ENCODE results near the gene PARD3B. TPM values are rescaled to one million over a fixed set of nuclear protein-coding genes. Genes with fewer than 3 reads are reported as not detected.
A peak's percentile ranks its signal among the peaks of the same experiment; 100 is the strongest.

PARD3B gene
- total RNA-seq, 1 donor from 2014 or later: 18.4 TPM

DNA sequence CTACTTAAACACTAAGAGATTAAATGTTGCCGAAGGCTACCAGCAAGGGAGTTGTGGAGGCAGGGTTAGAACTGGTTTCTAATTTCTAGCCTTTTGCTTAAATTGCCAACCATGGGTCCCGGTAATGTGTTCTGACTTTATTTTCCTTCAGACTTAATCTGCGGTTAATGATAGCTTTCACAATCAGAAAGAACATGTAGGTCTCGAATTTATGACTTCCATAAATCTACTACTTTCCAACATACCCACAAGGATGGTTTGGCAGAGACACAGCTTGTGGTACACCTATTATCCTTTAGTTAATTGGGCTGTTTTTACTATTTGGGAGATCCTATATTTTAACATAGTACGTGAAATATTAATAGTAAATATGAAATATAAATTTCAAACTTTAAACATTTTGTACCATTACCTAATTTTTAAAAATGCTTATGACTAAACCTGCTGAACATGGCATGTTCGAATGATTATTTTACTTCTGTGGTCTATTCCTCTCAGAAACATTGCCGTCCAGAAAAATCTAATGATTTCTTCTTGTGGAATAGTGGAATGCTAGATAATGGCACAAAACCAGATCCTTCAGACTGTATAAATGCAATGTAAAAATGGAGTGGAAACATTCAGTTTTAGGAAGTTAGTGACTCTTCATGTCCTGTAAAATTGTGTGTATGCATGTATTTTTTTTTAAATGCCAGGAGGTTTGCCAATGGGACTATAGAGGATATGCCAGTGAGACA lies 41.3 kb downstream of the PARD3B start:
- Mint-ChIP-seq H3K36me3 (ENCODE audit: low read depth) (peaks cover 33% of the 10 kb centered on the region), H3K4me1 (peaks cover 20% of the 10 kb centered on the region), H3K4me3 (no peak overlapping the region), H3K27me3 (ENCODE audit: low read depth) (no peaks in the 10 kb centered on the region), H3K9me3 (peaks cover 18% of the 10 kb centered on the region), H3K27ac (ENCODE audit: unreplicated experiment) (no peak overlapping the region)
- DNase-seq (ENCODE audit: low read depth, low spot score): no peak
- TF ChIP-seq, protein P1, sequence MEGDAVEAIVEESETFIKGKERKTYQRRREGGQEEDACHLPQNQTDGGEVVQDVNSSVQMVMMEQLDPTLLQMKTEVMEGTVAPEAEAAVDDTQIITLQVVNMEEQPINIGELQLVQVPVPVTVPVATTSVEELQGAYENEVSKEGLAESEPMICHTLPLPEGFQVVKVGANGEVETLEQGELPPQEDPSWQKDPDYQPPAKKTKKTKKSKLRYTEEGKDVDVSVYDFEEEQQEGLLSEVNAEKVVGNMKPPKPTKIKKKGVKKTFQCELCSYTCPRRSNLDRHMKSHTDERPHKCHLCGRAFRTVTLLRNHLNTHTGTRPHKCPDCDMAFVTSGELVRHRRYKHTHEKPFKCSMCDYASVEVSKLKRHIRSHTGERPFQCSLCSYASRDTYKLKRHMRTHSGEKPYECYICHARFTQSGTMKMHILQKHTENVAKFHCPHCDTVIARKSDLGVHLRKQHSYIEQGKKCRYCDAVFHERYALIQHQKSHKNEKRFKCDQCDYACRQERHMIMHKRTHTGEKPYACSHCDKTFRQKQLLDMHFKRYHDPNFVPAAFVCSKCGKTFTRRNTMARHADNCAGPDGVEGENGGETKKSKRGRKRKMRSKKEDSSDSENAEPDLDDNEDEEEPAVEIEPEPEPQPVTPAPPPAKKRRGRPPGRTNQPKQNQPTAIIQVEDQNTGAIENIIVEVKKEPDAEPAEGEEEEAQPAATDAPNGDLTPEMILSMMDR (conservative IDR thresholded peaks at IDR 0.05): no peak

DNA sequence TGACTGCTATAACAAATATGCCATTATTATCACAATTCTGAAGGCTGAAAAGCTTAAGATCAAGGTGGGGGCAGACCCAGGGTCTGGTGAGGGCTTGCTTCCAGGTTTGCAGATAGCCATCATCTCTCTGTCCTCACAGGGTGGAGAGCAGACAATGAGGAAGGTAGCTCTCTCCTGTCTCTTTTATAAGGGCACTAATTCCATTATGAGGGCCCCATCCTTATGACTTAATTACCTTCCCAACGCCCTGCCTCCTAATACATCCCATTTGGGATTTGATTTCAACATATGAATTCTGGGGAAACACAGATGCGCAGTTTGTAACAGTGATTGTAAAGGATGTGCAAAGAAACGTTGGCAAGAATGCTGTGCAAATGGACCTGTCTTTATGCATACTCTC lies 44.8 kb downstream of the PARD3B start:
- DNase-seq (ENCODE audit: low read depth, low spot score): no peak
- TF ChIP-seq, protein P1 (conservative IDR thresholded peaks at IDR 0.05): no peak
- H3K27ac Mint-ChIP-seq (ENCODE audit: unreplicated experiment): peak overlapping the region; percentile 75
- peaks cover 14% of the 10 kb centered on the region for H3K9me3 Mint-ChIP-seq
- H3K4me1 Mint-ChIP-seq: peaks cover 46% of the 10 kb centered on the region
- H3K36me3 Mint-ChIP-seq (ENCODE audit: low read depth): peaks cover 20% of the 10 kb centered on the region
- H3K4me3 Mint-ChIP-seq: no peak overlapping the region
- H3K27me3 Mint-ChIP-seq (ENCODE audit: low read depth): no peaks in the 10 kb centered on the region

DNA sequence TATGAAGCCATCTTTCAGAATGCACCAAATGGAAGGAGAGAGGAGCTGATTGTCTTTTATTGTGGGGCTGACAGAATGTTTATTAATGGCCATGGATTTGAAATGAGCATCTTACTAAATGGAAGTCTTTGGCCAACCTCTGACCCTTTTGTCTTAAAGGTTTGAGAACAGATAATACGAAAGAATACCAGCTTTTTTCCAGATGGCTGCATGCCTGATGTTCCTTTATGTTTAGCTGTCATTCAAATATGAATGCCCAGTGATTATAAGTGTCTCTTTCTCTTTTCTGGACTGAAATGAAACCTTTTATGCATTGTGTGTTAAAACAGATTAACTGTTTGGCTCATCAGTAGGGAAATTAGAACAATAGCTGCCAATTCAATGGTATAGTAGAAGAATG lies 46.0 kb downstream of the PARD3B start:
- TF ChIP-seq, protein P1 (conservative IDR thresholded peaks at IDR 0.05): no peak
- no peak for DNase-seq (ENCODE audit: low read depth, low spot score)
- H3K27me3 Mint-ChIP-seq (ENCODE audit: low read depth): no peaks in the 10 kb centered on the region
- H3K4me1 Mint-ChIP-seq: peaks cover 50% of the 10 kb centered on the region
- peak overlapping the region; percentile 25 for H3K4me3 Mint-ChIP-seq
- H3K36me3 Mint-ChIP-seq (ENCODE audit: low read depth): peaks cover 20% of the 10 kb centered on the region
- peaks cover 14% of the 10 kb centered on the region for H3K9me3 Mint-ChIP-seq
- no peak overlapping the region for H3K27ac Mint-ChIP-seq (ENCODE audit: unreplicated experiment)

DNA sequence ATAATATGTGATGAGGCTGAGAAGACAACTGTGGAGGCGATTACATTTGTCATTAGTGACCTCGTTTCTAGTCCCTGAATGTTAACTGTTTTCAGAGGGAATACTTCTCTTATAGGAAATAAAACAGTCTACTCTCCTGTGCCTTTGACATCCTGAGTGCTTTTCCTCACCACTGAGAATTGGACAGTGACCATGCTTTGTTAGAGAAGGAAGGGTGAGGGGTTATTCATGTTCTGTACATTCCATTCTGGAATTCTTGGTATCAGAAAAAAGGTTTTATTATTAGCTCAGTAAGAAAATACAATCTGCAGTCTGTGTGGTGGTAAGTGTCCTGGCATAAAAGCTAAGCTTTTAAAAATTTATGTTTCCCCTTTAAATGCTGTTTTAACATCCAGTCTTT lies 58.8 kb downstream of the PARD3B start:
- H3K4me1 Mint-ChIP-seq: peaks cover 24% of the 10 kb centered on the region
- H3K27ac Mint-ChIP-seq (ENCODE audit: unreplicated experiment): no peak overlapping the region
- H3K27me3 Mint-ChIP-seq (ENCODE audit: low read depth): no peaks in the 10 kb centered on the region
- H3K9me3 Mint-ChIP-seq: peaks cover 6% of the 10 kb centered on the region
- DNase-seq (ENCODE audit: low read depth, low spot score): no peak
- no peak overlapping the region for H3K4me3 Mint-ChIP-seq
- H3K36me3 Mint-ChIP-seq (ENCODE audit: low read depth): peaks cover 8% of the 10 kb centered on the region
- TF ChIP-seq, protein P1 (conservative IDR thresholded peaks at IDR 0.05): no peak

DNA sequence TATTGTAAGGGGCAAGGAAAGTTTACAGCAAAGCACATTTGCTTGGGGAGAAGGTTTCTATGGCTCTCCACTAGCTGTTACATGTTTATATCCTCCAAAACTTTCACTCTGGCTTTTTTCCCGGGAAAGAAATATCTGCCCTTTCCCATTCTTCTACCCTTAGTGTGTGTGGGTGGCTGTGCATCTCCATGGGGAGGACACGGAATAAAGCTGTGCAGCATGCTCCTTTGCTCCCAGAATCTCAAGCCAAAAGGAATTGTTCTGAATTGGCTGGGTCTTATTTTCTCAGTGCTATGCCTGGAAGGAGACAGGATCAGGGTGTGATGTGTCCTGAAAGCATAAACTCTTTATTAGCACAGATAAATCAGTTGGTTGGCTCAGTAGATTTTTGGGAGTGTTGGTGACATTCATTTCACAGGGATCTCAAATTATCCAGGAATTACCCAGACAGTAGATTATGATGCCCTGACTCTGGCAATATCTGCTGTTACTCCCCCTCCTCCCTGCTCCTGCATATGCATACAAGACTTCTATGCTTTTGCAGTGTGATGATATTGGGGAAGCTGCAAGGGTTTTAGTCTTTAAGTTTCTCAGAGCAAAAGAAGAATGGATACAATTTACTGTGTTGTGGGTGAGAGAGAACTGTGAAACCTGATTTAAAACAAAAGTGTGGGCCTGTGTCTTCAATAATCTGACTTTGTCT lies 63.1 kb downstream of the PARD3B start:
- no peaks in the 10 kb centered on the region for H3K27me3 Mint-ChIP-seq (ENCODE audit: low read depth)
- H3K36me3 Mint-ChIP-seq (ENCODE audit: low read depth): no peaks in the 10 kb centered on the region
- H3K27ac Mint-ChIP-seq (ENCODE audit: unreplicated experiment): no peak overlapping the region
- H3K9me3 Mint-ChIP-seq: no peaks in the 10 kb centered on the region
- no peak for DNase-seq (ENCODE audit: low read depth, low spot score)
- H3K4me1 Mint-ChIP-seq: peaks cover 24% of the 10 kb centered on the region
- TF ChIP-seq, protein P1 (conservative IDR thresholded peaks at IDR 0.05): no peak
- H3K4me3 Mint-ChIP-seq: no peak overlapping the region

Data from neural crest cell (in vitro differentiated cells).